ENCODE results near the gene SAPCD2.

GRCh38 chr9:137067860-137068538 lies 2.4 kb downstream of the SAPCD2 start:
- TF ChIP-seq POLR2A (IDR thresholded peaks at IDR 0.05): no peak
- TF ChIP-seq CTCF (IDR thresholded peaks at IDR 0.05): peak; percentile 56 to 81 (median 73)
